Spleen (tissue), 7 donors: ENCODE measurements around the gene TBL1XR1.

Source experiments
- POLR2AphosphoS5 ChIP-seq, 3 donors: sonication (generic); formaldehyde crosslinking; IDR thresholded peaks; one replicate each; pipeline ENCODE4 v1.5.1; 2017; ENCODE audit warnings: antibody characterized with exemption in 3 of 3
- TF ChIP-seq, protein P1 (sequence below), 11 experiments: fragments of 200-600 bp in 7 of 11; fragments of 450-650 bp in 4 of 11; sonication (generic) in 4 of 11; IDR thresholded peaks in 8 of 11; conservative IDR thresholded peaks in 3 of 11; 1 replicate in 7 of 11; 2 replicates in 4 of 11; pipeline versions ENCODE4 v1.4.0 to v1.8.0; 2016 to 2021; ENCODE audit warnings: antibody characterized with exemption in 11 of 11, inconsistent platforms in 4 of 11, mild to moderate bottlenecking in 1 of 11
- donor health status: DM: no; HTN: no; CAD: no; lungs with moderate emphysema.
- donor health status: DM: no; HTN: no; CAD: no.
- donor health status: DM: no; HTN: no; CAD: no.

GRCh38 chr3:177221744-177222143, 24.5 kb upstream of the TBL1XR1 start:
- TF ChIP-seq, protein P1, sequence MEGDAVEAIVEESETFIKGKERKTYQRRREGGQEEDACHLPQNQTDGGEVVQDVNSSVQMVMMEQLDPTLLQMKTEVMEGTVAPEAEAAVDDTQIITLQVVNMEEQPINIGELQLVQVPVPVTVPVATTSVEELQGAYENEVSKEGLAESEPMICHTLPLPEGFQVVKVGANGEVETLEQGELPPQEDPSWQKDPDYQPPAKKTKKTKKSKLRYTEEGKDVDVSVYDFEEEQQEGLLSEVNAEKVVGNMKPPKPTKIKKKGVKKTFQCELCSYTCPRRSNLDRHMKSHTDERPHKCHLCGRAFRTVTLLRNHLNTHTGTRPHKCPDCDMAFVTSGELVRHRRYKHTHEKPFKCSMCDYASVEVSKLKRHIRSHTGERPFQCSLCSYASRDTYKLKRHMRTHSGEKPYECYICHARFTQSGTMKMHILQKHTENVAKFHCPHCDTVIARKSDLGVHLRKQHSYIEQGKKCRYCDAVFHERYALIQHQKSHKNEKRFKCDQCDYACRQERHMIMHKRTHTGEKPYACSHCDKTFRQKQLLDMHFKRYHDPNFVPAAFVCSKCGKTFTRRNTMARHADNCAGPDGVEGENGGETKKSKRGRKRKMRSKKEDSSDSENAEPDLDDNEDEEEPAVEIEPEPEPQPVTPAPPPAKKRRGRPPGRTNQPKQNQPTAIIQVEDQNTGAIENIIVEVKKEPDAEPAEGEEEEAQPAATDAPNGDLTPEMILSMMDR (IDR thresholded peaks at IDR 0.05 in 8 of 11, conservative IDR thresholded peaks at IDR 0.05 in 3 of 11), result no peak
- no peak for TF ChIP-seq POLR2AphosphoS5 (IDR thresholded peaks at IDR 0.05)
